HG03039 (cell line): ENCODE data around the gene CDH15.
A peak's percentile ranks its signal among the peaks of the same experiment; 100 is the strongest.

Experiments
- ATAC-seq: cut with Tn5 transposase; IDR thresholded peaks from one replicate; pipeline ENCODE4 v1.9.1; 2021; ENCODE audit warnings: mild to moderate bottlenecking, moderate library complexity; ENCODE audit not compliant: unreplicated experiment

The CDH15 gene

DNA sequence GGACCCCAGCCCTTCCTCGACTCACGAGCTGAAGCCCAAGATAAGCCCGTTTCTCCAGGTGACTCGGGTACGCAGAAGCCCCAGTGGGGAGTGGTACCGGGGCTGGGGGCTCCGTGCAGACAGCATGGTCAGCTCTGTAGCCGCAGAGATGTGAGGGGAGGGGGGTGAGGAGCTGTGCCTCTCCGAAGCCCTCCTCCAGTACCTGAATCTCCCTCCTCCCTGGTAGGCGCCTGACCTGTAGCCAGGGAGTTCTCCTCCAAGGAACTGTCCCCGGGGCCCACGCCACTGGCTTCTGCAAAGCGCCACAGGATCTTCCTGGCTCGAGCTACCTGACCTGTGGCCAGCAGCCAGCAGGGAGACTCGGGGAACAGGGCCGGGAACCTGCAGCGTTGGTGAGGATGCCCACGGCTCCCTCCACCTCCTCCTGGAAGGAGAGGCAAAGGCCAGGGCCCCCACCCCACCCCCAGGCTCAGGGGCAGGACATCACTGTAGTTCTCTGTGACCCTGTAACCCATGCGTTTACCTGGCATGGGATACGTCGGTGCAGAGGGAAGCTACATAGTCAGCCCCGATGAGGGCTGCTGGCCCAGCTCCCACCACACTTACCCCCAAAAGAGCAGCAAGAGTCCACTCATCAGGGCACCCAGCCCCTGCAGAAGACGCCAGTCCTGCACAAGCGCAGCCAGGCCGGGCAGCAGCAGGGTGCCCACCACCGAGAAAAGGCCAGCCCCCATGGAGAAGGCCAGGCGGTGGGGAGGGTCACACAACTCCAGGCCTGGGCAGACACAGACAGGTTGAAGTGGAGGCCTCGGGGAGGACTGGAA, 27.1 kb downstream of the CDH15 start:
- no peak for ATAC-seq

DNA sequence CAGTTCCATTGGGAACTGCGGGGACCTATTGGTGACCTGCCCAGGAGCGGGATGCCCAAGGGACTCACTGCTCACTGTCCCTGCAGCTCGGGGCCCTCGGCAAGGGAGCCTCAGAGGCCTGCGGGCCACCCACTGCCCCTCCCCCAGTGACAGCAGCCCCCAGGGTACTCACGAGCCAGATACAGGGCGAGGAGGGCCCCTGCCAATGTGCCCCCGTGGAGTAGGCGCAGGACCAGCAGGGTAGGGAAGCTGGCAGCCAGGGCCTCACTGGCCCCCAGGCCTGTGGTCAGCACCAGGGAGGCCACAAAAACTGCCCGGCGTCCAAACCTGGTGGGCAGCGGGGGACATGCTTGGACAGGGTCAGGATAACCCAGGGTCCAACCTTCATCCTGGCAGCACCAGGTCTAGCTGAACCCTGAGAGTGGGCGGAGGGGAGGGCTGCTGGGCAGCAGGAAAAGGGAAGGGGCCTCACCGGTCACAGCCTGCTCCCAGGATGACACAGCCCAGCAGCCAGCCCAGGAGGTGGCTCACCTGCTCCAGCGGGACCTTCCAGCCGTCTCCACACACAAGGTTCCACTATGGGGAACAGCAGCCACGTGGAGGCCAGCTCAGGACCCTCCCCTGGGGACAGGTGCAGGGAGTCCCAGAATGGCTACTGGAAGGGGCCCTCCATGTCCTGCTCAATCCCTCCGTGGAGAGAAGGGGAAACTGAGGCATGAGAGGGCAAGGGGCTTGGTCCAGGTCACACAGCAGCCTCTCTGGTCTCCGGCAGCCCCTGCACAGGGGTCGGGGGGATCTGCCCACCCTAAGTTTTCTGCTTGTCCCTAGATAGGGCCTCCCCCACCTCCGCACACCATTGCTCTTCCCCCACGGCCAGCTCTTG, 27.9 kb downstream of the CDH15 start:
- ATAC-seq = no peak

DNA sequence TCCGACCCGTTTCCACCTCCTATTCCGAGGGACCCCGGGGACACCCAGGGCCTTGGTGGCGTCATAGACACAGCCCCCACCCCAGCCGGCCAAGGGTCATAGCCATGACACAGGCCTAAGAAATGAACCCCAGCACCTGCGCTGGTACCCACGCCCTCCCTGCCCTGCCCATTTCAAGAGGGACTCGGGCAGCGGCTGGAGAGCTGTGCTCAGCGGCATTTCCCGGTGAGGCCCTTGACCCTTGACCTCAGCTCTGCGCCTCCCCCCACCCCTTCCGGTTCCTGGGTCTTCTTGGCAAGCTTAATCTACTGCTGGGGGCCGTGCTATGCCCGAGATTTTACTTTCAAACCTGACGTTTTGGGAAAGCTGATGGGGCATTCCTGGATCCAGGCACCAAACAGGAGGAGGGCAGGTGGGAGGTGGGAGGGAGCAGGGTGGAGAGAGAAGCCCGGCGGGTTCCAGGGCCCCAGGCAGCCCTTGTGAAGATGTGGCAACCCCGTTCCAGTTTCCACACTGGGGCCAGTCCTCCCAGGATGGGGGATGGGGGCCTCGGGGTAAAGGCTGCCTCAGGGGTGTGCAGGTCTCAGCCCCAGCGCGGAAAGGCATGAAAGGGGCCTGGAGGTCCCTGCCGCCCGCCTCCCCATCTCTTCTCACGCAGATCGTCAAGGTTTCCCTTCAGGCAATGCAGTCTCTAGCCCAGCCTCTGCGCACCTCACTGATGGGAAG, 28.7 kb downstream of the CDH15 start, which contains the start of gene SLC22A31:
Gene SLC22A31, minus strand, starts transcription at position 414 of the 726 bp plus-strand sequence. Its CDS starts 36 bp downstream, at position 378.
- ATAC-seq = no peak

GRCh38 chr16:89200850-89201411, 29.4 kb downstream of the CDH15 start:
- ATAC-seq = no peak

GRCh38 chr16:89201439-89202377, 30.2 kb downstream of the CDH15 start:
- ATAC-seq = no peak

GRCh38 chr16:89202422-89203215, 31.1 kb downstream of the CDH15 start:
- no peak for ATAC-seq

GRCh38 chr16:89207993-89208392, 36.4 kb downstream of the CDH15 start:
- ATAC-seq = no peak

DNA sequence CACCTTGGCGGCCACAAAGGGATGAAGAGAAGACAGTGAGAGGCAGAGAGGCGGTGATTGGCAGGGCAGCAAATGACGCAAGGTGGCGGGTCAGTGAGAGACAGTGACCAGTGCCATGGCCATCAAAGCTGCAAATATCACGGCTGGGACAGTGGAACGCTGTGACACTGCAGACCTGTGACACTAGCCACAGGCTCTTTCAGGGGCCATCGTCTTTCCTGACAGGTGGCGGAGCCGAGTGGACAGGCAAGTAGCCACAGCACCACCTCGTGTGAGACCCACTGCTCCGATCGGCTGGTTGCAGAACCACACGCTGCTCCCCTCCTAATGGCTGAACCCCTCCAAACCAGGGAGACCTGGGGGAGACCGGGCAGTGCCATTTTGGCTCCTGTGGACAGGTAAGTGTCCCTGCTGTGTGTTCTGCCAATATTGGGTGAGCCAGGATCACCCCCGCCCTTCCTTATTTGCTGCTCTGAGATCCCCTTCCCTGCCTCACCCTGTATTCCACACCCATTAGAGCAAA, 38.0 kb downstream of the CDH15 start:
- ATAC-seq = no peak

DNA sequence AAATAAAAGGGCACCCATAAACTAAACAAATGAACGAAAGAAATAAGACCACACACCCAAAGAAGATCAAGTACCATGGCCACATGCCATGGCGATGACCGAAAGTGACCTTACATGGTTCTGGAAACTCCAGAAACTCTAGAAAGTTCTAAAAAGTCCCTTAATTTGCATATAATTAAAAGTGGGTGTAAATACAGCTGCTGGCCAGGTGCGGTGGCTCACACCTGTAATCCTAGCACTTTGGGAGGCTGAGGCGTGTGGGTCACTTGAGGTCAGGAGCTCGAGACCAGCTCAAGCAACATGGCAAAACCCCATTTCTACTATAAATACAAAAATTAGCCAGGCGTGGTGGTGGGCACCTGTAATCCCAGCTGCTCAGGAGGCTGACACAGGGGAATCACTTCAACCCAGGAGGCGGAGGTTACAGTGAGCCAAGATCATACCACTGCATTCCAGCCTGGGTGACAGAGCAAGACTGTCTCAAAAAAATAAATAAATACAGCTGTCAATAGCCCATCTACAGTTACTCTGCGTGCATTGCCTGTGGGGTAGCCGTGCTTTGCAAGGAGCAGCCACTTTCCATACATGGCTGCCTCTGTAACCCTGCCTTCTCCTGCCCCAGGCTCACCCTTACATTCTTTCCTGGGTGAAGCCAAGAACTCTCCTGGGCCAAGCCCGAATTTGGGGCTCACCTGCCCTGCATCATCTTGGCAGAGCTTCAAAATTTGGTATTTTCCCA, 38.8 kb downstream of the CDH15 start:
- no peak for ATAC-seq

DNA sequence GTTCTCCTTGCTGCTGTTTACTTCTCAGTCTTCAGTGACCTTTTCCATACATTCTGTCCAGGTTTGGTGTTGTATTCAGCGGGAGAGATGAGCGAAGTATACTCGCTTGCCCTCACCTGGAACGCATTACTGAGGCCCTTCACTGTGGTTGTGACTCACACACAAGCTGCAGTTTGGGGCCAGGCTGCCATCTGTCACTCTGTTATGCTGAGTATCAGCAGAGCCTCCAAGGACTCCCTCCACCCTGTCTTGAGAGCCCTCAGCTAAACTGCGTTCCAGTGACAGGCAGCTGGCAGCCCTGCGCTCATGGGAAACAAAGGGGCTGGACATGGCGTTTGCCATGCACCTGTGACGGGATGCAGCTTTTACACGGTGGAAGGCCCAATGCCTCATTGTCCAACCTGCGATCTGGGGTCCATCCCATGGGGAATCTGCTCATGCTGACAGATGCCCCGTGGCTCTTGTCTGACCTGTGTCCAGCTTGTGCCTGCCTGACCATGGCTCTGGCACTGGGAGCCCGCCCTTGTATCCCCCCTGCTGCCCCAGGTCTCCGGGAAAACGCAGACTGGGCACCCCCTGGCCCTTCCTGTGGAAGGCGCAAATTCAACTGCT, 39.5 kb downstream of the CDH15 start:
- no peak for ATAC-seq

GRCh38 chr16:89216315-89217137, 45.0 kb downstream of the CDH15 start:
- ATAC-seq = no peak

GRCh38 chr16:89217138-89217387, 45.5 kb downstream of the CDH15 start:
- ATAC-seq = no peak

DNA sequence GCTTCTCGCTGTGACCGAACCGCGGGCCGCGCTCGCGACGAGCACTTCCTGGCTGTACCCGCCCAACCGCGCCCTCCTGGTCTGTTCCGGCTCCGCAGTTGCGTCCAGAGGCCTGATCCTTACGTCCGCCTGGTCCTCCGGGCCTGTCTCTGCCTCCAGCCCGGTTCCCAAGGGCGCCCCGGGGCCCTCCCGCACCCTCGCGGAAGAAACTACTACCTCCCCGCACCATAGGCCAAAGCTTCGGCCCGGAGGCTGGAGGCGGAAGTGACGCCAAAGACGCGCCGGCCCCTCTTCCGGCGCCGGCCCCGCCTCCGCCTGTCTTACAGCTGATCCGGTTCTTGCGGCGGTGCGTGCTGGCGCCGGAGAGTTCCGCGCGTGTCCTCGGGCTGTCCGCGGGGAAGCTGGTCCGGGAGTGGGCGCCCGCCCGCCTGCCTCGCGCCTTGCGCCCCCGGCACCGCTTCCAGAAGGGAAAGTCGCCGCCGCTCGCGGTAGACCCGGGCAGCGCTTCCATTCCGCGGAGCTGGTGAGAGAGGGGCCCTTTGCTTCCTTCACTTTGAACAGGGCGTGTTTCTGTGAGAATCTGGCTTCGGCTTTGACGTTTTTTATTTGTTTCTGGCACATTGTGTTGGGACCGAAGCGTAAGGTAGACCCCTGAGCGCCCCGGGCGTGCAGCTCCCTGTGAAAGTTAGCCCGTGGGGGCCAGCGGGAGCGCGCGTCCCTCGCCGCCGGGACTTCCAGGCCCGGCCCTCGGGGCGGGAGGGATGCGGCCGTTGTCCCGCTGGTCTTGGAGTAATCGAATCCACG, 46.0 kb downstream of the CDH15 start, which contains the start of gene ZNF778:
Gene ZNF778, plus strand, starts transcription at position 316 of the 804 bp plus-strand sequence. CDS start 3,425 bp downstream, outside the sequence.
- ATAC-seq = peak; percentile 88

- no peak for ATAC-seq
These were observed 47.8 kb downstream of the CDH15 start for GRCh38 chr16:89219365-89219764.

DNA sequence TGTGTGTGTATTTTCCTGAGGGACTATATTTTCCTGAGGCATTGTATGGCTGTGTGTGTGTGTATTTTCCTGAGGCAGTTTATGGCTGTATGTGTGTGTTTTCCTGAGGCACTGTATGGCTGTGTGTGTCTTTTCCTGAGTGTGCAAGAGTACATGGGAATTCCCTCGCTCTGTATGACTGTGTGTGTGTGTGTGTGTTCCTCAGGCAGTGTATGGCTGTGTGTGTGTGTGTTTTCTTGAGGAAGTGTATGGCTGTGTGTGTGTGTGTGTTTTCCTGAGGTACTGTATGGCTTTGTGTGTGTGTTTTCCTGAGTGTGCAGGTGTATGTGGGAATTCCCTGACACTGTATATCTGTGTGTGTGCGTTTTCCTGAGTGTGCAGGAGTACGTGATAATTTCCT, 50.1 kb downstream of the CDH15 start:
- ATAC-seq = no peak

DNA sequence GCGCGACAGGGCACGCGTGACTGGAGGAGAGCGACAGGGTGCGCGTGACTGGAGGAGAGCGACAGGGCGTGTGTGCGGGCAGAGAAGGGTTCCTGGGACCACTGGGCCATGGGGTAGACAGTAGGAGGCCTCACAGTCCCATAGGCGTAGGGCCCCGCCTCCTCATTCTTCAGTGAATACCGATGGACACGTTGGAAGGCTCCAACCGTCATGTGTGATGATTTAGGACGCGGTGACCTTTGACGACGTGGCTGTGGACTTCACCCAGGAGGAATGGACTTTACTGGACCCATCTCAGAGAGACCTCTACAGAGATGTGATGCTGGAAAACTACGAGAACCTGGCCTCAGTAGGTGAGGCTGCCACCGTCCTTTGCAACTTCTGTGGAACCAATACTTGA, 51.4 kb downstream of the CDH15 start:
- ATAC-seq = no peak
